ENCODE results near the gene STUB1. TPM values are rescaled to one million over a fixed set of nuclear protein-coding genes. Genes with fewer than 3 reads are reported as not detected.
A peak's percentile ranks its signal among the peaks of the same experiment; 100 is the strongest.

Gene STUB1
- total and polyA plus RNA-seq, 2 experiments from 2014 or later: 91.7 to 108 TPM

- H2AFZ ChIP-seq: peak overlapping the region; percentile 63; the same call in 1 of the 2 replicates
- ATAC-seq: peak; percentile 42
- TF ChIP-seq CREB1 (CRISPR knock-in tag; IDR thresholded peaks at IDR 0.05; ENCODE audit: low read depth) (0 out of 2 replicates have a peak, but pooled peaks have one; percentile 9), STAT1 (IDR thresholded peaks at IDR 0.05; ENCODE audit: unreplicated experiment) (no peak), POLR2AphosphoS5 (IDR thresholded peaks at IDR 0.05; ENCODE audit: low read depth) (0 out of 2 replicates have a peak, but pooled peaks have one; percentile 14), EZH2 (IDR thresholded peaks at IDR 0.05; ENCODE audit: low read depth, unreplicated experiment) (no peak), NANOG (IDR thresholded peaks at IDR 0.05; ENCODE audit: borderline replicate concordance) (no peak), JUNB (IDR thresholded peaks at IDR 0.05; ENCODE audit: unreplicated experiment) (no peak), CTCF (conservative IDR thresholded peaks at IDR 0.05; ENCODE audit: low read depth in 2 of 2) (peak; percentile 69 to 82)
These were observed 32.0 kb upstream of the STUB1 start for GRCh38 chr16:648071-648780.

GRCh38 chr16:648781-649589 lies 31.2 kb upstream of the STUB1 start, which contains the start of gene WDR90:
Gene WDR90 (plus strand): TSS chr16:649365. CDS start chr16:649417, 52 bp downstream.
- TF ChIP-seq CREB1 (CRISPR knock-in tag; IDR thresholded peaks at IDR 0.05; ENCODE audit: low read depth): peak; percentile 86
- TF ChIP-seq EZH2 (IDR thresholded peaks at IDR 0.05; ENCODE audit: low read depth, unreplicated experiment): no peak
- peak; percentile 61 for TF ChIP-seq POLR2AphosphoS5 (IDR thresholded peaks at IDR 0.05; ENCODE audit: low read depth)
- TF ChIP-seq ZNF114 (CRISPR knock-in tag; IDR thresholded peaks at IDR 0.05): no peak
- TF ChIP-seq ETS1 (IDR thresholded peaks at IDR 0.05): peak; percentile 66; the same call in 1 of the 2 replicates
- TF ChIP-seq CTCF (conservative IDR thresholded peaks at IDR 0.05; ENCODE audit: low read depth in 2 of 2): 0 out of 4 replicates have a peak, but pooled peaks of 1 of the 2 experiments have one; percentile 7
- no peak for TF ChIP-seq JUNB (IDR thresholded peaks at IDR 0.05; ENCODE audit: unreplicated experiment)
- Histone ChIP-seq H4K20me1 (replicated peaks; ENCODE audit: insufficient read depth) (no peaks in the 10 kb centered on the region; the same call in 1 of the 2 replicates), H3K27ac (ENCODE audit: low read depth) (0 out of 2 replicates have a peak within 1 kb of the TSS, but pooled peaks have one; percentile 66), H3K4me1 (ENCODE audit: insufficient read depth) (no peaks in the 10 kb centered on the region; the same call in 1 of the 2 replicates), H3K4me3 (peak within 1 kb of the TSS; percentile 80), H3K36me3 (ENCODE audit: insufficient read depth) (no peaks in the 10 kb centered on the region), H3K9me2 (ENCODE audit: insufficient read depth) (no peaks in the 10 kb centered on the region), H3K4me2 (peak within 1 kb of the TSS; percentile 95), H2AFZ (peak within 1 kb of the TSS; percentile 63), H3K79me2 (replicated peaks; ENCODE audit: insufficient read depth) (peaks cover 2% of the 10 kb centered on the region; the same call in 1 of the 2 replicates), H3K27me3 (ENCODE audit: insufficient read depth) (no peaks in the 10 kb centered on the region), H3F3A (replicated peaks; ENCODE audit: low read depth) (peaks cover 11% of the 10 kb centered on the region; the same call in 1 of the 2 replicates)
- peaks cover 3% of the 10 kb centered on the region; the same call in 1 of the 3 replicates for H3K4me1 Mint-ChIP-seq
- ATAC-seq (peak; percentile 81), DNase-seq (ENCODE audit: low spot score) (peak; percentile 97)
- no peaks in the 10 kb centered on the region; the same call in 2 of the 3 replicates for H3K36me3 Mint-ChIP-seq (ENCODE audit: low read depth)
- H3K27ac Mint-ChIP-seq: peak within 1 kb of the TSS; percentile 82
- H3K27me3 Mint-ChIP-seq (ENCODE audit: insufficient read depth, low read depth, poor library complexity): peaks cover 8% of the 10 kb centered on the region
- H3K9me3 Mint-ChIP-seq: no peaks in the 10 kb centered on the region
- peak within 1 kb of the TSS; percentile 84 for H3K4me3 Mint-ChIP-seq

More at GRCh38 chr16:648071-648780, 32.0 kb upstream of the STUB1 start:
- Histone ChIP-seq H3K9me2 (ENCODE audit: insufficient read depth) (no peaks in the 10 kb centered on the region), H3K4me3 (peak overlapping the region; percentile 80), H3K4me1 (ENCODE audit: insufficient read depth) (no peaks in the 10 kb centered on the region; the same call in 1 of the 2 replicates), H3K4me2 (peak overlapping the region; percentile 95), H3K27ac (ENCODE audit: low read depth) (0 out of 2 replicates have a peak overlapping the region, but pooled peaks have one; percentile 66), H4K20me1 (replicated peaks; ENCODE audit: insufficient read depth) (no peaks in the 10 kb centered on the region; the same call in 1 of the 2 replicates), H3K36me3 (ENCODE audit: insufficient read depth) (no peaks in the 10 kb centered on the region), H3K27me3 (ENCODE audit: insufficient read depth) (no peaks in the 10 kb centered on the region), H3F3A (replicated peaks; ENCODE audit: low read depth) (peaks cover 9% of the 10 kb centered on the region; the same call in 1 of the 2 replicates), H3K79me2 (replicated peaks; ENCODE audit: insufficient read depth) (peaks cover 9% of the 10 kb centered on the region; the same call in 1 of the 2 replicates)
- H3K36me3 Mint-ChIP-seq (ENCODE audit: low read depth): no peaks in the 10 kb centered on the region
- peaks cover 3% of the 10 kb centered on the region; the same call in 1 of the 3 replicates for H3K4me1 Mint-ChIP-seq
- peak; percentile 75 for DNase-seq (ENCODE audit: low spot score)
- H3K27ac Mint-ChIP-seq: peak overlapping the region; percentile 82
- H3K4me3 Mint-ChIP-seq: peak overlapping the region; percentile 84
- H3K9me3 Mint-ChIP-seq: no peaks in the 10 kb centered on the region
- H3K27me3 Mint-ChIP-seq (ENCODE audit: insufficient read depth, low read depth, poor library complexity): peaks cover 8% of the 10 kb centered on the region

Measured in GM23338 (cell line).